Upper lobe of left lung (tissue), 4 donors: ENCODE results near the gene GALNT16.

Source experiments
- EP300 ChIP-seq, 4 donors: sonication (generic); formaldehyde crosslinking; IDR thresholded peaks; one replicate each; pipeline ENCODE4 v1.5.1; 2017; ENCODE audit warnings: antibody characterized with exemption in 4 of 4, control low read depth in 2 of 4
- POLR2A ChIP-seq, 4 donors: fragments of 450-650 bp; IDR thresholded peaks; one replicate each; pipeline ENCODE4 v1.5.1; 2016 to 2017; ENCODE audit warnings: antibody characterized with exemption in 4 of 4, mild to moderate bottlenecking in 2 of 4
- POLR2AphosphoS5 ChIP-seq, 2 donors: sonication (generic); formaldehyde crosslinking; IDR thresholded peaks; one replicate each; pipeline ENCODE4 v1.5.1; 2017; ENCODE audit warnings: antibody characterized with exemption in 2 of 2
- TF ChIP-seq, protein P1 (sequence below), 6 experiments: fragments of 450-650 bp in 4 of 6; fragments of 200-600 bp in 2 of 6; sonication (generic) in 2 of 6; IDR thresholded peaks; one replicate each; pipeline ENCODE4 v1.5.1; 2016 to 2019; ENCODE audit warnings: antibody characterized with exemption in 6 of 6

DNA sequence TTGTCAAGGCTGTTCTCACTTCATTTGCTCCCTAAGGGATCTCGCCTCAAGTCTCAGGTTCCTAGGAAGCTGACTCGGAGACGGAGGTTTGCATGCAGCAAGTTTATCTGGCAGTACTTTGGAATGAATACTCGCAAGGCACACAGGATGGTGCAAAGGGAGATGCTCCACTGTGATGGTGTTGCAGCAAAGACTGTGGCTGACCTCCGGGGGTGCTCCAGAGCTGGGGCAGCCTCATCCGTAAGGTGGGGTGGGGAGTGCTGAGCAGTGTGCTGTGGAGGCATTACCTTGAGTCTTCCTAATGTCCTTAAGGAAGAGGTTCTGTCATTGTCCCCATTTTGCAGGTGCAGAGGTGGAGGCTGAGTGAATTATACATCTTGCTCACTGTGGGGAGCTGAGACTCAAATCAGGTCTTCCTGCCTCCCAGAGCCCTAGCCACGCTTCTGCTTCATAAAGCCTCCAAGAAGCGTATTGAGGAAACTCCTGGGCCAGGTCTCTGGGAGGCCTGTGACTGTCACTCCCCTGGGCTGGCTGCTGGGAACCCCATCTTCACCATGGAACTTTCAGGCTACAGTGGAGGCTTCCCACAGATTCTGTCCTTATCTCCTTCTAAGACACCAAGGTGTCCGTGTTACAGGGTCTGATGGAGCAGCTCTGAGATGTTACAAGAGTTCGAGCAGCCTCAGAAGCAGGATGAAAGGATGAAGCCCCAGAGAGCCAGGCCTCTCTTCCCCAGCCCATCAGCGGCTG lies 39.5 kb downstream of the GALNT16 start:
- TF ChIP-seq, protein P1, sequence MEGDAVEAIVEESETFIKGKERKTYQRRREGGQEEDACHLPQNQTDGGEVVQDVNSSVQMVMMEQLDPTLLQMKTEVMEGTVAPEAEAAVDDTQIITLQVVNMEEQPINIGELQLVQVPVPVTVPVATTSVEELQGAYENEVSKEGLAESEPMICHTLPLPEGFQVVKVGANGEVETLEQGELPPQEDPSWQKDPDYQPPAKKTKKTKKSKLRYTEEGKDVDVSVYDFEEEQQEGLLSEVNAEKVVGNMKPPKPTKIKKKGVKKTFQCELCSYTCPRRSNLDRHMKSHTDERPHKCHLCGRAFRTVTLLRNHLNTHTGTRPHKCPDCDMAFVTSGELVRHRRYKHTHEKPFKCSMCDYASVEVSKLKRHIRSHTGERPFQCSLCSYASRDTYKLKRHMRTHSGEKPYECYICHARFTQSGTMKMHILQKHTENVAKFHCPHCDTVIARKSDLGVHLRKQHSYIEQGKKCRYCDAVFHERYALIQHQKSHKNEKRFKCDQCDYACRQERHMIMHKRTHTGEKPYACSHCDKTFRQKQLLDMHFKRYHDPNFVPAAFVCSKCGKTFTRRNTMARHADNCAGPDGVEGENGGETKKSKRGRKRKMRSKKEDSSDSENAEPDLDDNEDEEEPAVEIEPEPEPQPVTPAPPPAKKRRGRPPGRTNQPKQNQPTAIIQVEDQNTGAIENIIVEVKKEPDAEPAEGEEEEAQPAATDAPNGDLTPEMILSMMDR (IDR thresholded peaks at IDR 0.05) = no peak
- TF ChIP-seq POLR2A (IDR thresholded peaks at IDR 0.05) = no peak
- no peak for TF ChIP-seq POLR2AphosphoS5 (IDR thresholded peaks at IDR 0.05)
- no peak for TF ChIP-seq EP300 (IDR thresholded peaks at IDR 0.05)
